Fibroblast of lung (primary cell): ENCODE data around the gene DOCK4. TPM values are rescaled to one million over a fixed set of nuclear protein-coding genes. Genes with fewer than 3 reads are reported as not detected.

ENCODE experiments used
- DNase-seq, 2 donors: peaks; one replicate each; pipeline versions ENCODE4 v3.0.0 to v3.0.0-alpha.2; 2010; ENCODE audit warnings: low read depth in 2 of 2
- H2AFZ ChIP-seq: 2 replicates; pipeline ENCODE4 v1.5.1; 2012; ENCODE audit warnings: low read length, control low read depth, inconsistent platforms
- H3K27ac ChIP-seq: 2 replicates; pipeline ENCODE4 v1.5.1; 2011; ENCODE audit warnings: low read length, control low read depth; ENCODE audit not compliant: insufficient read depth
- H3K27me3 ChIP-seq: 2 replicates; pipeline ENCODE4 v1.5.1; 2011; ENCODE audit warnings: mild to moderate bottlenecking, low read length; ENCODE audit not compliant: control insufficient read depth, insufficient read depth
- H3K36me3 ChIP-seq: 2 replicates; pipeline ENCODE4 v1.5.1; 2011; ENCODE audit warnings: low read length; ENCODE audit not compliant: control insufficient read depth, insufficient read depth
- H3K4me1 ChIP-seq: 2 replicates; pipeline ENCODE4 v1.5.1; 2011; ENCODE audit warnings: low read length; ENCODE audit not compliant: control insufficient read depth, insufficient read depth; ENCODE audit errors: extremely low read depth
- H3K4me2 ChIP-seq: 2 replicates; pipeline ENCODE4 v1.5.1; 2011; ENCODE audit warnings: low read length, control low read depth; ENCODE audit not compliant: insufficient read depth; ENCODE audit errors: extremely low read depth
- H3K4me3 ChIP-seq, 4 experiments: fragments of 200-600 bp in 1 of 4; sonication (generic) in 1 of 4; replicated peaks in 1 of 4; 2 replicates each; pipeline ENCODE4 v1.5.1; 2011 to 2016; ENCODE audit warnings: low read length in 4 of 4, low read depth in 3 of 4, mild to moderate bottlenecking in 3 of 4, control low read depth in 2 of 4, inconsistent platforms in 1 of 4, mixed read lengths in 1 of 4; ENCODE audit not compliant: insufficient read depth in 1 of 4; ENCODE audit errors: control extremely low read depth in 1 of 4
- H3K79me2 ChIP-seq: 2 replicates; pipeline ENCODE4 v1.5.1; 2012; ENCODE audit warnings: mild to moderate bottlenecking, low read length, inconsistent platforms; ENCODE audit not compliant: control insufficient read depth, insufficient read depth
- H3K9ac ChIP-seq: 2 replicates; pipeline ENCODE4 v1.5.1; 2011; ENCODE audit warnings: mild to moderate bottlenecking, low read length, control low read depth; ENCODE audit not compliant: insufficient read depth
- H3K9me3 ChIP-seq: 2 replicates; pipeline ENCODE4 v1.5.1; 2012; ENCODE audit warnings: low read depth, low read length; ENCODE audit not compliant: control insufficient read depth, insufficient read depth
- H4K20me1 ChIP-seq: 2 replicates; pipeline ENCODE4 v1.5.1; 2011; ENCODE audit warnings: low read length; ENCODE audit not compliant: control insufficient read depth, insufficient read depth; ENCODE audit errors: extremely low read depth
- EZH2 ChIP-seq: IDR thresholded peaks from 2 replicates; pipeline ENCODE4 v1.5.1; 2012; ENCODE audit warnings: low read length, control low read depth, mild to moderate bottlenecking; ENCODE audit errors: missing control alignments
- polyA plus RNA-seq, 2 donors: library from polyadenylated mRNA; depleted of rRNA in 1 of 2; stranded (reverse) in 1 of 2; unstranded in 1 of 2; fragments of >200 nt; gene quantifications; 2 replicates each; pipeline ENCODE4 v1.2.1, GENCODE V29; 2011 to 2012; ENCODE audit warnings: missing spikeins in 1 of 2
- total RNA-seq: library from RNA; depleted of rRNA; stranded (reverse); fragments of >200 nt; gene quantifications from 2 replicates; pipeline ENCODE4 v1.2.1, GENCODE V29; 2014
- TF ChIP-seq, protein P1 (sequence below), 2 donors: IDR thresholded peaks in 1 of 2; conservative IDR thresholded peaks in 1 of 2; 1 replicate in 1 of 2; 2 replicates in 1 of 2; pipeline ENCODE4 v1.5.1; 2011 to 2012; ENCODE audit warnings: low read length in 2 of 2, control low read depth in 1 of 2, inconsistent platforms in 1 of 2, low read depth in 1 of 2, mild to moderate bottlenecking in 1 of 2

DOCK4 gene
- total and polyA plus RNA-seq, 2 donors (not counting 1 experiment from before 2014, with no cell fraction given) = 20.8 to 39.3 TPM

DNA sequence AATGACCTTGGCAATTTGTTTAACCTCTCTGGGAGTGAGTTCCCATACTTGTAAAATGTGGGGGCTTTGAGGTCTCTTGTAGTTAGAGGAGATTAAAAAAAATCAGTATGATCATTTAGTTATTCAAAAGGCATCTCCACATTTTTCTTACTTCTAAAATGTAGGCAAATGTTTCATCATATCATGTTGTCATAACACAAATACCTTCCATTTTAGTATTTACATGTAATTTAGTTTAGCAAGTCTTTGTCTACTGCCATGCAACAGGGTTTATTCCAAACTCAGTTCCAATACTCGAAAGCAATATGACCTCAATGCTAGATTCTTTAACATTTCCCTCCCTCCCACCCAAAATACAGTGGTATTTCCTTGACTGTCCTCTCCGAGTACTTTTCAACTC, 381.2 kb downstream of the DOCK4 start:
- no peak overlapping the region for H3K9ac ChIP-seq
- peaks cover 4% of the 10 kb centered on the region for H3K36me3 ChIP-seq
- H3K9me3 ChIP-seq = no peaks in the 10 kb centered on the region
- no peaks in the 10 kb centered on the region for H3K4me1 ChIP-seq
- no peaks in the 10 kb centered on the region for H3K27me3 ChIP-seq
- H3K27ac ChIP-seq = no peak overlapping the region
- no peak overlapping the region for H2AFZ ChIP-seq
- H4K20me1 ChIP-seq = no peaks in the 10 kb centered on the region
- H3K4me3 ChIP-seq = no peak overlapping the region
- TF ChIP-seq, protein P1, sequence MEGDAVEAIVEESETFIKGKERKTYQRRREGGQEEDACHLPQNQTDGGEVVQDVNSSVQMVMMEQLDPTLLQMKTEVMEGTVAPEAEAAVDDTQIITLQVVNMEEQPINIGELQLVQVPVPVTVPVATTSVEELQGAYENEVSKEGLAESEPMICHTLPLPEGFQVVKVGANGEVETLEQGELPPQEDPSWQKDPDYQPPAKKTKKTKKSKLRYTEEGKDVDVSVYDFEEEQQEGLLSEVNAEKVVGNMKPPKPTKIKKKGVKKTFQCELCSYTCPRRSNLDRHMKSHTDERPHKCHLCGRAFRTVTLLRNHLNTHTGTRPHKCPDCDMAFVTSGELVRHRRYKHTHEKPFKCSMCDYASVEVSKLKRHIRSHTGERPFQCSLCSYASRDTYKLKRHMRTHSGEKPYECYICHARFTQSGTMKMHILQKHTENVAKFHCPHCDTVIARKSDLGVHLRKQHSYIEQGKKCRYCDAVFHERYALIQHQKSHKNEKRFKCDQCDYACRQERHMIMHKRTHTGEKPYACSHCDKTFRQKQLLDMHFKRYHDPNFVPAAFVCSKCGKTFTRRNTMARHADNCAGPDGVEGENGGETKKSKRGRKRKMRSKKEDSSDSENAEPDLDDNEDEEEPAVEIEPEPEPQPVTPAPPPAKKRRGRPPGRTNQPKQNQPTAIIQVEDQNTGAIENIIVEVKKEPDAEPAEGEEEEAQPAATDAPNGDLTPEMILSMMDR (conservative IDR thresholded peaks at IDR 0.05 in 1 of 2, IDR thresholded peaks at IDR 0.05 in 1 of 2; ENCODE audit: low read depth in 1 of 2, low read length in 2 of 2) = no peak
- no peak for TF ChIP-seq EZH2
- H3K4me2 ChIP-seq = no peak overlapping the region
- H3K79me2 ChIP-seq = no peaks in the 10 kb centered on the region
- no peak for DNase-seq

DNA sequence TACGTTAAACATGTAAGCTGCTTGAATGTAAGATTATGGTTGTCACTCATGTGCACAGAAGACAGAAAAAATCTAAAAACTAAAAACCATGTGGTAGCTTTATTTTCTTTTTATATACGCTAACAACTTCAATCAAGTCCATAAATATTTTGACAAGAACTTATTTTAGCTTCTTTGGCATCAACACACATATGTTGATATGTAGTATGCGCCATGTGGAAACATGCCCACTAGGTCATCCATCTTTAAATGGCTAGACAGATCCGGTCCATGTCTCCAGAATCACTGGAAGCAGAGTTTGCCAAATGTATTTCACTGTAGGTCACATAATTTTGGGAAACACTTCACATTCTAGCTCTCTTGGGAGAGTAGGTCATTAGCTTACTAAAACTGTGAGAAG, 382.4 kb downstream of the DOCK4 start:
- H3K27ac ChIP-seq = no peak overlapping the region
- no peaks in the 10 kb centered on the region for H4K20me1 ChIP-seq
- H3K9me3 ChIP-seq = no peaks in the 10 kb centered on the region
- H3K4me1 ChIP-seq = no peaks in the 10 kb centered on the region
- no peak overlapping the region for H3K4me3 ChIP-seq
- H2AFZ ChIP-seq = no peak overlapping the region
- H3K79me2 ChIP-seq = no peaks in the 10 kb centered on the region
- no peak overlapping the region for H3K9ac ChIP-seq
- H3K27me3 ChIP-seq = no peaks in the 10 kb centered on the region
- TF ChIP-seq EZH2 = no peak
- TF ChIP-seq, protein P1 (conservative IDR thresholded peaks at IDR 0.05 in 1 of 2, IDR thresholded peaks at IDR 0.05 in 1 of 2; ENCODE audit: low read depth in 1 of 2, low read length in 2 of 2) = no peak
- peaks cover 4% of the 10 kb centered on the region for H3K36me3 ChIP-seq
- DNase-seq = no peak
- H3K4me2 ChIP-seq = no peak overlapping the region

GRCh38 chr7:111821046-111821445, 385.2 kb downstream of the DOCK4 start:
- Histone ChIP-seq H3K9ac (no peak overlapping the region), H3K9me3 (no peaks in the 10 kb centered on the region), H3K4me2 (no peak overlapping the region), H3K4me1 (no peaks in the 10 kb centered on the region), H3K36me3 (peaks cover 4% of the 10 kb centered on the region), H3K79me2 (no peaks in the 10 kb centered on the region), H2AFZ (no peak overlapping the region), H3K4me3 (no peak overlapping the region), H3K27ac (no peak overlapping the region), H4K20me1 (no peaks in the 10 kb centered on the region), H3K27me3 (no peaks in the 10 kb centered on the region)
- no peak for TF ChIP-seq EZH2
- TF ChIP-seq, protein P1 (conservative IDR thresholded peaks at IDR 0.05 in 1 of 2, IDR thresholded peaks at IDR 0.05 in 1 of 2; ENCODE audit: low read depth in 1 of 2, low read length in 2 of 2) = no peak
- no peak for DNase-seq
